Measurements from ENCODE around the gene SNRNP25. TPM values are rescaled to one million over a fixed set of nuclear protein-coding genes. Genes with fewer than 3 reads are reported as not detected.

Gene SNRNP25
- total RNA-seq, 1 donor from 2014 or later: 30.6 TPM

DNA sequence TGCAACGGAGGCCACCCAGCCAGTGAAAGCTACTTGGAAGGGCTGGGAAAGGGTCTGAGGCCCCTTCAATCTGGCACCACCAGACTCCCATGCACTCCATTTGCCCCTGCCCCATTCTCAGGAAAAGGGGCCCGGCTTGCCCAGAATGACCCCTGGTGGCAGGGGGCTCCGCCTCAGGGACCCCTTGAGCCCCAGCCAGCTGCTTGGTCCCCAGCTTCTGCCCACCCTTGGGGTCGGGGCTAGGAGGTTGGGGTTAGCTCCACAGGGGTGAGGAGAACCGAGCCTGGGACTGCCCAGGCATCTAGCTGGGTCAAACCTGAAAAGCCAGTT is 17.5 kb downstream of the SNRNP25 start:
- no peak for DNase-seq (ENCODE audit: low spot score)
- peak overlapping the region; percentile 92 for H3K4me3 Mint-ChIP-seq (ENCODE audit: unreplicated experiment)
- TF ChIP-seq, protein P1, sequence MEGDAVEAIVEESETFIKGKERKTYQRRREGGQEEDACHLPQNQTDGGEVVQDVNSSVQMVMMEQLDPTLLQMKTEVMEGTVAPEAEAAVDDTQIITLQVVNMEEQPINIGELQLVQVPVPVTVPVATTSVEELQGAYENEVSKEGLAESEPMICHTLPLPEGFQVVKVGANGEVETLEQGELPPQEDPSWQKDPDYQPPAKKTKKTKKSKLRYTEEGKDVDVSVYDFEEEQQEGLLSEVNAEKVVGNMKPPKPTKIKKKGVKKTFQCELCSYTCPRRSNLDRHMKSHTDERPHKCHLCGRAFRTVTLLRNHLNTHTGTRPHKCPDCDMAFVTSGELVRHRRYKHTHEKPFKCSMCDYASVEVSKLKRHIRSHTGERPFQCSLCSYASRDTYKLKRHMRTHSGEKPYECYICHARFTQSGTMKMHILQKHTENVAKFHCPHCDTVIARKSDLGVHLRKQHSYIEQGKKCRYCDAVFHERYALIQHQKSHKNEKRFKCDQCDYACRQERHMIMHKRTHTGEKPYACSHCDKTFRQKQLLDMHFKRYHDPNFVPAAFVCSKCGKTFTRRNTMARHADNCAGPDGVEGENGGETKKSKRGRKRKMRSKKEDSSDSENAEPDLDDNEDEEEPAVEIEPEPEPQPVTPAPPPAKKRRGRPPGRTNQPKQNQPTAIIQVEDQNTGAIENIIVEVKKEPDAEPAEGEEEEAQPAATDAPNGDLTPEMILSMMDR (IDR thresholded peaks at IDR 0.05; ENCODE audit: unreplicated experiment): no peak
- H3K9me3 Mint-ChIP-seq (ENCODE audit: unreplicated experiment): no peaks in the 10 kb centered on the region
- H3K4me1 Mint-ChIP-seq (ENCODE audit: unreplicated experiment): peaks cover 13% of the 10 kb centered on the region
- peaks cover 5% of the 10 kb centered on the region for H3K27me3 Mint-ChIP-seq (ENCODE audit: unreplicated experiment)
- no peak overlapping the region for H3K27ac Mint-ChIP-seq (ENCODE audit: unreplicated experiment)
- peaks cover 4% of the 10 kb centered on the region for H3K36me3 Mint-ChIP-seq (ENCODE audit: low read depth, unreplicated experiment)

DNA sequence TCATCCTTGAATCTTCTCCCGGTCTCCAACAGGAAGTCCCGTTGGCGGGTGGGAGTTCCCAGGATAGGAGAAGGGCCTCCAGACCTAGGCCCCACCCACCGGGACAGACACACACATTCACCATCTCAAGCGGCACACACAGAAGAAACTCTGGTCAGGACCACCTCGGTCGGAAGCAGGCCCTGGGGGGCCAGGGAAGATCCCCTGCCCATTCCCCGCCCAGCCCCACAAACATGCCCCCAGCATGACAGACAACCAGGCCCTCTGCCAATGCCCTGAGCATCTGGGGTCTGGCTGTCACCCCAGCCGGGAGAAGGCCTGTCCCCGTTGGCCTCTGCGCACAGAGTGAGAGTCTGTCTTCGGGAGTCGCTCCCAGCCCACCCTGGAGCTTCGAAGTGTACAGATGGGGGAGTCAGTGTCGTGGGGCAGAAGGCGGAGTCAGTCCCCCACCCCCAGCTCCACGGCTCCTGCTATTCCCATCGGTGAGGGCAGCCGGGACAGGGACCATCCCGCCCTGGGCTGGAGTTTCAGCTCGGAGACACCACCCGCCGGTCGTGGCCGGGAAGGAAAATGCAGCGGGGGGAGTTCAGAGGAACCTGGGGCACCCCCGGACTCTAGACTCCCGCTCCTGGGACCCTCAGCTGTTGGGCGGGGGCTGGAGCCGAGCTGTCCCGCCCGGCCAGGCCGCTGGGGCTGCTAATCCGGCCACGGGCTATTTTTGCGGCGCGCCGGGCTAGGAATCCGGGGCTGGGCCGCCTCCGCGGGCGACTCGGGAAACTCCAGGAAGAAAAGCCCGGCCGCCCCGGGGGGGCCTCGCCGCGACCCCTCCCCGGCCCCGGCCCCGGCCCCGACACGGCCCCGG is 18.1 kb downstream of the SNRNP25 start:
- peak overlapping the region; percentile 92 for H3K4me3 Mint-ChIP-seq (ENCODE audit: unreplicated experiment)
- peaks cover 4% of the 10 kb centered on the region for H3K36me3 Mint-ChIP-seq (ENCODE audit: low read depth, unreplicated experiment)
- H3K27me3 Mint-ChIP-seq (ENCODE audit: unreplicated experiment): peaks cover 8% of the 10 kb centered on the region
- H3K9me3 Mint-ChIP-seq (ENCODE audit: unreplicated experiment): no peaks in the 10 kb centered on the region
- H3K27ac Mint-ChIP-seq (ENCODE audit: unreplicated experiment): no peak overlapping the region
- TF ChIP-seq, protein P1 (IDR thresholded peaks at IDR 0.05; ENCODE audit: unreplicated experiment): no peak
- DNase-seq (ENCODE audit: low spot score): peak; percentile 51
- H3K4me1 Mint-ChIP-seq (ENCODE audit: unreplicated experiment): peaks cover 19% of the 10 kb centered on the region

DNA sequence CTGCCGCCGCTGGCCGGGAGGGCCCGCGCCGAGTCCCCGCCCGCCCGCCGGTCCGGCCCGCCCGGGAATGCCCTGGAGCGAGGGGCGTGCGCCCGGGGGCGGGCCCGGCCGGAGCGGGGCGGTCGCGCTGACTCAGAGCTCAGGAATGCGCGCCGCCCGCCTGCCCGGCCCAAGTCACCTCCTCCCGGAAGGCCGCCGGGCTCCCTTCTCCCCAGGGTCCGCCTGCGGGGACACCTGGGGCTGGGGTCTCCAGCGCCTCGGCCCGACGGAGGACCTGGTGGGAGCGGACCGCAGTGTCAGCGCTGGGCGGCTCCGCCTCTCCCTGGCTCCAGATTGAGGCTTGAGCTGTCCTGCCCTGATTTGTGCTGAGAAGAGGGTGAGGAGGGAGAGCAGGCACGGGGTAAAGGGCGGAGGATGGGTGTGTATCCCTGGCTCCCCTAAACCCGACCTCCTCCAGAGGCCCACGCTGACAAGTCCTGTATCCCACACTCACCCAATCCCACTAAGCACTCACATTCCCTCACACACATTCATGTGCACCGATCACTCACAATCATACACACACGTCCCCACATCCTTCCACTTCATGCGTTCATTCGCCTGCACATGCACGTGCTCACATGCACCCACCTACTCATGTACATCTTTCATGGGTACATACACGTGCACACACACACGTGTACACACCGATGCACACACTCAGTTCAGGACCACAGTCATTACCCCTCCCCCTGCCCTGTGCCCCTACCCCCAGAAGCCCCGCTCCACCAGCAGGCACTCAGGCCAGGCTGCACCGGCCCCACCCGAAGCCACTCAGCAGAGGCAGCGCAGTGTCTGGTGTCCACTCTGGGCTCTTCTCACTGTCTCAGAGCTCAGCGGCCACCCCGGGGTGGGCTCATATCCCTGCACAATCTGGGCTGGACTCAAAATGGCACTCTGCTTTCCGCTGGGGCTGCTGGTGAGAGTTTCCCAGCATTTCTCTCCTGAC is 19.2 kb downstream of the SNRNP25 start, which contains the start of gene RHBDF1:
RHBDF1 (minus strand) TSS at position 71 of the 988 bp plus-strand sequence. CDS start 7,616 bp downstream, outside the sequence.
- no peaks in the 10 kb centered on the region for H3K9me3 Mint-ChIP-seq (ENCODE audit: unreplicated experiment)

DNA sequence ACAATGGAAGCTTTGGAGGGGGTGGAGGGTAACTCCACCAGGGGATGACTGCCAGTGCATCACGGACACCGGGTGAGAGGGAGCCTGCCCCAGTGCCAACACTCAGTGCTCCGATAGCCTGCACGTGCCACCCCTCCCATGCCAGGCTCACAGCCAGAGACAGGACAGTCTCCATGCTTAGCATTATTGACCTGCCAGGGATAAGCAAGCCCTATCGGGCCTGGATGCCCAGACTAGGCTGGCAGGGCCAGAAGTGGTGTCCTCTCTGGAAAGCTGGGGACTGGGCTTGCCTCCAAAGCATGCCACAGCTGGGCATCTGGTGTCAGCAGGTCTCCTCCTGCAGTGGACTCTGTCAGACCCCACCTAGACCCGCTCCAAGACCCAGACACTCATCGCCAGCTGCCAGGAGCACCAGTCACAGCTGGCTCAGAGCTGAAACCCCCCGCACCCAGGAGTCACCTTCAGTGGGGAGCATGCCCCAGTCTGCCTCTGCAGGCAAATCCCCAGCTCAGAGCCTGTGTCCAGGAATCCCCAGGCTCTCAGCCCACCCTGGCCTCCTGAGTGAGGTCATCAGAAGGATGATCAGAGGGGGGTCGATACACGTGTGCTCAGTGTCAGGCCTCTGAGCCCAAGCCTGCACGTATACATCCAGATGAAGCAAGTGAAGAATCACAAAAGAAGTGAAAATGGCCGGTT is 20.6 kb downstream of the SNRNP25 start:
- Mint-ChIP-seq H3K27me3 (ENCODE audit: unreplicated experiment) (peaks cover 8% of the 10 kb centered on the region), H3K27ac (ENCODE audit: unreplicated experiment) (no peak overlapping the region), H3K4me1 (ENCODE audit: unreplicated experiment) (peaks cover 22% of the 10 kb centered on the region), H3K9me3 (ENCODE audit: unreplicated experiment) (no peaks in the 10 kb centered on the region), H3K4me3 (ENCODE audit: unreplicated experiment) (peak overlapping the region; percentile 79), H3K36me3 (ENCODE audit: low read depth, unreplicated experiment) (peaks cover 4% of the 10 kb centered on the region)
- no peak for DNase-seq (ENCODE audit: low spot score)
- TF ChIP-seq, protein P1 (IDR thresholded peaks at IDR 0.05; ENCODE audit: unreplicated experiment): no peak

More for the DNA sequence above, 19.2 kb downstream of the SNRNP25 start, which contains the start of gene RHBDF1:
- DNase-seq (ENCODE audit: low spot score): peak; percentile 64
- Mint-ChIP-seq H3K4me1 (ENCODE audit: unreplicated experiment) (peaks cover 19% of the 10 kb centered on the region), H3K27ac (ENCODE audit: unreplicated experiment) (peak within 1 kb of the TSS; percentile 91), H3K36me3 (ENCODE audit: low read depth, unreplicated experiment) (peaks cover 4% of the 10 kb centered on the region), H3K27me3 (ENCODE audit: unreplicated experiment) (peaks cover 8% of the 10 kb centered on the region), H3K4me3 (ENCODE audit: unreplicated experiment) (peak within 1 kb of the TSS; percentile 98)
- TF ChIP-seq, protein P1 (IDR thresholded peaks at IDR 0.05; ENCODE audit: unreplicated experiment): no peak
